Ishikawa (cell line): ENCODE data around the gene CTPS2.

Source experiments
- CEBPB ChIP-seq: IDR thresholded peaks from 2 replicates; pipeline ENCODE4 v1.6.1; 2012
- CREB1 ChIP-seq: IDR thresholded peaks from 2 replicates; pipeline ENCODE4 v1.6.1; 2012; ENCODE audit warnings: low read depth
- EGR1 ChIP-seq: IDR thresholded peaks from 2 replicates; pipeline ENCODE4 v1.6.1; 2012
- EP300 ChIP-seq: IDR thresholded peaks from 2 replicates; pipeline ENCODE4 v1.6.1; 2012; ENCODE audit warnings: borderline replicate concordance
- FOXM1 ChIP-seq: IDR thresholded peaks from 2 replicates; pipeline ENCODE4 v1.6.1; 2012; ENCODE audit warnings: low read depth, borderline replicate concordance
- NFIC ChIP-seq: IDR thresholded peaks from 2 replicates; pipeline ENCODE4 v1.6.1; 2012
- RAD21 ChIP-seq: IDR thresholded peaks from 2 replicates; pipeline ENCODE4 v1.6.1; 2012; ENCODE audit warnings: low read depth
- TAF1 ChIP-seq: IDR thresholded peaks from 2 replicates; pipeline ENCODE4 v1.6.1; 2012; ENCODE audit warnings: low read depth, mild to moderate bottlenecking
- TCF12 ChIP-seq: IDR thresholded peaks from 2 replicates; pipeline ENCODE4 v1.6.1; 2012; ENCODE audit warnings: low read depth
- TEAD4 ChIP-seq: IDR thresholded peaks from 2 replicates; pipeline ENCODE4 v1.6.1; 2012
- YY1 ChIP-seq: IDR thresholded peaks from 2 replicates; pipeline ENCODE4 v1.6.1; 2012; ENCODE audit warnings: low read depth
- ZBTB7A ChIP-seq: IDR thresholded peaks from 2 replicates; pipeline ENCODE4 v1.6.1; 2012; ENCODE audit warnings: low read depth
- TF ChIP-seq, protein P1 (sequence below): IDR thresholded peaks from 2 replicates; pipeline ENCODE4 v1.6.1; 2012; ENCODE audit warnings: low read depth, mild to moderate bottlenecking
- TF ChIP-seq, protein P2 (sequence below): IDR thresholded peaks from 2 replicates; pipeline ENCODE4 v1.6.1; 2012
- TF ChIP-seq, protein P3 (sequence below): IDR thresholded peaks from 2 replicates; pipeline ENCODE4 v1.6.1; 2012

The CTPS2 gene

DNA sequence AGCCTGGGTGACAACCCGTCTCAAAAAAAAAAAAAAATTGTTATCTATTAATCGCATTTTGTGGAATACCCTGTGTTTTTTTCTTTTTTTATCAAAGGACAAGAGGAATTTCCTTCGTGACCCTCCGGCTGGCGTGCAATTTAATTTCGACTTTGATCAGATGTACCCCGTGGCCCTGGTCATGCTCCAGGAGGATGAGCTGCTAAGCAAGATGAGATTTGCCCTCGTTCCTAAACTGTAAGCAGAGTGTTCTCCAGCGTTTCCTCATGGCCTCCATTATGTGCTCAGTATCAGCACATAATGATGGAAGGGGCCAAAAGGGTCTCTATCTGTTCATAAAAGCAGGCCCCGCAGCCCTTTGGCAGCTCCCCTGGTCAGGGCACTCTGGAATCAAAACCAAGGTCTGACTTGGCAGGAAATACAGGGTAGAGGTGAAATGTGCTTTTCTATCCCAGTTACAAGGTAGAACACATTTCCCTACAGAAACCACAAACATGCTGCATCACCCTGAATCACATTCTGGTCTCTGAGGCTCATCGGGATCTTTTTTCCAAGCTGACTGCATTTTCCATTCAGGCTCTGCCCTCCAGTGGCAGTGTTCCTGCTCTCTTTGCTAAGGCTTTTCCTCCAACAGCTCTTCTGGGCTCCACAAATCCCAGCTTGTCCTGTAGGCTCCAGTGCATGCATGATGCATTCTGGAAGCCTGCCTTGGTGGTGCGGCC, 31.3 kb upstream of the CTPS2 start:
- TF ChIP-seq EGR1 (no peak), TCF12 (no peak), RAD21 (no peak), CEBPB (no peak), NFIC (no peak), YY1 (no peak), TAF1 (no peak), TEAD4 (no peak), CREB1 (no peak), ZBTB7A (no peak), EP300 (no peak), FOXM1 (no peak)
- TF ChIP-seq, protein P1, sequence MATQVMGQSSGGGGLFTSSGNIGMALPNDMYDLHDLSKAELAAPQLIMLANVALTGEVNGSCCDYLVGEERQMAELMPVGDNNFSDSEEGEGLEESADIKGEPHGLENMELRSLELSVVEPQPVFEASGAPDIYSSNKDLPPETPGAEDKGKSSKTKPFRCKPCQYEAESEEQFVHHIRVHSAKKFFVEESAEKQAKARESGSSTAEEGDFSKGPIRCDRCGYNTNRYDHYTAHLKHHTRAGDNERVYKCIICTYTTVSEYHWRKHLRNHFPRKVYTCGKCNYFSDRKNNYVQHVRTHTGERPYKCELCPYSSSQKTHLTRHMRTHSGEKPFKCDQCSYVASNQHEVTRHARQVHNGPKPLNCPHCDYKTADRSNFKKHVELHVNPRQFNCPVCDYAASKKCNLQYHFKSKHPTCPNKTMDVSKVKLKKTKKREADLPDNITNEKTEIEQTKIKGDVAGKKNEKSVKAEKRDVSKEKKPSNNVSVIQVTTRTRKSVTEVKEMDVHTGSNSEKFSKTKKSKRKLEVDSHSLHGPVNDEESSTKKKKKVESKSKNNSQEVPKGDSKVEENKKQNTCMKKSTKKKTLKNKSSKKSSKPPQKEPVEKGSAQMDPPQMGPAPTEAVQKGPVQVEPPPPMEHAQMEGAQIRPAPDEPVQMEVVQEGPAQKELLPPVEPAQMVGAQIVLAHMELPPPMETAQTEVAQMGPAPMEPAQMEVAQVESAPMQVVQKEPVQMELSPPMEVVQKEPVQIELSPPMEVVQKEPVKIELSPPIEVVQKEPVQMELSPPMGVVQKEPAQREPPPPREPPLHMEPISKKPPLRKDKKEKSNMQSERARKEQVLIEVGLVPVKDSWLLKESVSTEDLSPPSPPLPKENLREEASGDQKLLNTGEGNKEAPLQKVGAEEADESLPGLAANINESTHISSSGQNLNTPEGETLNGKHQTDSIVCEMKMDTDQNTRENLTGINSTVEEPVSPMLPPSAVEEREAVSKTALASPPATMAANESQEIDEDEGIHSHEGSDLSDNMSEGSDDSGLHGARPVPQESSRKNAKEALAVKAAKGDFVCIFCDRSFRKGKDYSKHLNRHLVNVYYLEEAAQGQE: no peak
- TF ChIP-seq, protein P2, sequence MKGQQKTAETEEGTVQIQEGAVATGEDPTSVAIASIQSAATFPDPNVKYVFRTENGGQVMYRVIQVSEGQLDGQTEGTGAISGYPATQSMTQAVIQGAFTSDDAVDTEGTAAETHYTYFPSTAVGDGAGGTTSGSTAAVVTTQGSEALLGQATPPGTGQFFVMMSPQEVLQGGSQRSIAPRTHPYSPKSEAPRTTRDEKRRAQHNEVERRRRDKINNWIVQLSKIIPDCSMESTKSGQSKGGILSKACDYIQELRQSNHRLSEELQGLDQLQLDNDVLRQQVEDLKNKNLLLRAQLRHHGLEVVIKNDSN: no peak
- TF ChIP-seq, protein P3, sequence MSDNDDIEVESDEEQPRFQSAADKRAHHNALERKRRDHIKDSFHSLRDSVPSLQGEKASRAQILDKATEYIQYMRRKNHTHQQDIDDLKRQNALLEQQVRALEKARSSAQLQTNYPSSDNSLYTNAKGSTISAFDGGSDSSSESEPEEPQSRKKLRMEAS: no peak

DNA sequence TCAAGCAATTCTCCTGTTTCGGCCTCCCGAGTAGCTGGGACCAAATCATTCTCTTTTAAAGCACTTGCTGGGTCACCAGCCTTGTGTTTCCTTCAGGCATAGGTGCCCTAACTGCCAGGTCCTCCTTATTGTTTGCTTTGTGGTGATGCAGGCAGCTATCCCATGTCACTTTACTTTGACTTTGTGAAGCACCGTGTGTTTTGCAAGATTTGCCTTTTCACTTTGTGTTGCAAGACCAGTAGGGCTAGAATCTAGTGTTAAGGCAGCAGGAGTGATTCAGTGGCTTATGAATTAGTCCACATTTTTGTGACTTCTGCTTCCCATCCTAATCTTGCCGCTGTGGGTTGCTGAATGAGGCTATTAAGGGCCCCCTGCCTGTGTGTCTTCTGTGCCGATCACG, 27.1 kb upstream of the CTPS2 start:
- no peak for TF ChIP-seq TCF12
- no peak for TF ChIP-seq TAF1
- no peak for TF ChIP-seq YY1
- TF ChIP-seq RAD21: no peak
- no peak for TF ChIP-seq CREB1
- TF ChIP-seq, protein P1: no peak
- no peak for TF ChIP-seq EGR1
- TF ChIP-seq, protein P2: no peak
- no peak for TF ChIP-seq NFIC
- TF ChIP-seq CEBPB: no peak
- TF ChIP-seq FOXM1: no peak
- TF ChIP-seq EP300: no peak
- no peak for TF ChIP-seq ZBTB7A
- no peak for TF ChIP-seq TEAD4
- TF ChIP-seq, protein P3: no peak

DNA sequence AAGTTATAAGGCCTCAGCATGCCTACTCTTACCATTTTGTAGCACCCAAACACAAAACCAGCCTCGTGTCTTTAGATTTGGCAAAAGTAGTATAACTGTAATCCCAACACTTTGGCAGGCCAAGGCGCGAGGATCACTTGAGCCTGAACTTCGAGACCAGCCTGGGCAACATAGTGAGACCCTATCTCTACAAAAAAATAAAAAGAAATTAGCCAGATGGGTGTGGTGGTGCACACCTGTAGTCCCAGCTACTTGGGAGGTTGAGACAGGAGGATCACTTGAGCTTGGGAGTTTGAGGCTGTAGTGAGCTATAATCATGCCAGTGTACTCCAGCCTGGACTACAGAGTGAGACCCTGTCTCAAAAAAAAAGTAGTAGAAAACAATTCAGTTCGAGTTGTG, 24.6 kb upstream of the CTPS2 start:
- TF ChIP-seq EP300 (no peak), FOXM1 (no peak), TAF1 (no peak), TCF12 (no peak), CREB1 (no peak), EGR1 (no peak), RAD21 (no peak), YY1 (no peak), ZBTB7A (no peak), TEAD4 (no peak), CEBPB (no peak), NFIC (no peak)
- TF ChIP-seq, protein P3: no peak
- TF ChIP-seq, protein P2: no peak
- TF ChIP-seq, protein P1: no peak
